GM12878 (cell line): ENCODE results near the gene ST6GALNAC3. TPM values are rescaled to one million over a fixed set of nuclear protein-coding genes. Genes with fewer than 3 reads are reported as not detected.

Experiments used
- ATAC-seq: fragments of 200-7000 bp; cut with Tn5 transposase; 3 replicates; pipeline ENCODE4 v1.9.1; 2020; ENCODE audit warnings: mild to moderate bottlenecking, moderate library complexity
- BruUV-seq: library from RNA; stranded (reverse); fragments of 400-500 nt; replicated peaks from 2 replicates; lab custom pipeline; 2021; lab: Mats Ljungman, UMichigan
- CTCF ChIA-PET: fragments of 300-600 bp; sonication (Branson Sonifier 250); formaldehyde crosslinking; extraction: SDS; loops from one replicate; lab custom pipeline; 2021; ENCODE audit warnings: inconsistent platforms; lab: Yijun Ruan, JAX
- POLR2A ChIA-PET: fragments of 350-600 bp; formaldehyde crosslinking; extraction: SDS; loops from one replicate; lab custom pipeline; 2021; ENCODE audit warnings: inconsistent platforms; lab: Charles Lee
- RAD21 ChIA-PET: fragments of 300-600 bp; sonication (Branson Sonifier 250); formaldehyde crosslinking; loops from one replicate; lab custom pipeline; 2023; ENCODE audit warnings: antibody characterized with exemption; ENCODE audit not compliant: unreplicated experiment; lab: Charles Lee
- SMC1A ChIA-PET: fragments of 300-600 bp; sonication (Branson Sonifier 250); formaldehyde crosslinking; loops from one replicate; lab custom pipeline; 2023; ENCODE audit not compliant: unreplicated experiment, uncharacterized antibody; lab: Charles Lee
- DNase-seq: peaks from one replicate; pipeline ENCODE4 v3.0.0-alpha.2; 2011; ENCODE audit warnings: low read depth, low spot score
- FAIRE-seq: peaks from 3 replicates; lab custom pipeline; 2011; peaks lifted over from hg19 to GRCh38; lab: Jason Lieb, UNC
- H2AFZ ChIP-seq: 2 replicates; pipeline ENCODE4 v1.6.0; 2011; ENCODE audit warnings: low read depth, low read length, control low read depth; ENCODE audit not compliant: control insufficient read depth
- H3K27ac ChIP-seq: 2 replicates; pipeline ENCODE4 v1.5.1; 2011; ENCODE audit warnings: control low read depth; ENCODE audit not compliant: control insufficient read depth, insufficient read depth
- H3K27me3 ChIP-seq, 2 experiments: replicated peaks in 1 of 2; 2 replicates each; pipeline versions ENCODE4 v1.6.0 to v1.6.1; 2011; ENCODE audit warnings: low read length in 1 of 2; ENCODE audit not compliant: control insufficient read depth in 2 of 2, insufficient read depth in 2 of 2
- H3K36me3 ChIP-seq, 2 experiments: 2 replicates each; pipeline ENCODE4 v1.5.1; 2011; ENCODE audit warnings: low read length in 1 of 2; ENCODE audit not compliant: control insufficient read depth in 2 of 2, insufficient read depth in 2 of 2
- H3K4me1 ChIP-seq: 2 replicates; pipeline ENCODE4 v1.6.1; 2011; ENCODE audit warnings: mild to moderate bottlenecking, low read length, moderate library complexity, mixed read lengths; ENCODE audit not compliant: control insufficient read depth, insufficient read depth
- H3K4me2 ChIP-seq: 2 replicates; pipeline ENCODE4 v1.6.0; 2011; ENCODE audit warnings: control low read depth; ENCODE audit not compliant: control insufficient read depth, insufficient read depth
- H3K4me3 ChIP-seq: fragments of 200-600 bp; sonication (generic); 2 replicates; pipeline ENCODE4 v1.5.1; 2016
- H3K79me2 ChIP-seq: 2 replicates; pipeline ENCODE4 v1.6.0; 2011; ENCODE audit warnings: low read length; ENCODE audit not compliant: control insufficient read depth, insufficient read depth
- H3K9ac ChIP-seq: 2 replicates; pipeline ENCODE4 v1.8.0; 2011; ENCODE audit warnings: low read length, control low read depth, mixed read lengths; ENCODE audit not compliant: control insufficient read depth, insufficient read depth
- H3K9me3 ChIP-seq: replicated peaks from 3 replicates; pipeline ENCODE4 v1.5.1; 2011; ENCODE audit warnings: mild to moderate bottlenecking, low read length; ENCODE audit not compliant: control insufficient read depth, insufficient read depth
- H4K20me1 ChIP-seq: 2 replicates; pipeline ENCODE4 v1.6.0; 2011; ENCODE audit not compliant: control insufficient read depth, insufficient read depth
- BHLHE40 ChIP-seq, 2 experiments: fragments of 450-650 bp in 1 of 2; IDR thresholded peaks; 2 replicates each; pipeline ENCODE4 v1.6.1; 2011 to 2017; ENCODE audit warnings: low read depth in 2 of 2, borderline replicate concordance in 1 of 2, improper control_type of control experiment in 1 of 2, low read length in 1 of 2, mild to moderate bottlenecking in 1 of 2
- BMI1 ChIP-seq: fragments of 450-650 bp; IDR thresholded peaks from 2 replicates; pipeline ENCODE4 v1.6.1; 2016; ENCODE audit warnings: mild to moderate bottlenecking, moderate library complexity, borderline replicate concordance
- CBX3 ChIP-seq: fragments of 200-600 bp; sonication (generic); IDR thresholded peaks from 2 replicates; pipeline ENCODE4 v1.6.1; 2016; ENCODE audit warnings: low read depth, borderline replicate concordance
- ETV6 ChIP-seq, 2 experiments: fragments of 450-650 bp in 1 of 2; IDR thresholded peaks in 1 of 2; conservative IDR thresholded peaks in 1 of 2; 2 replicates each; pipeline ENCODE4 v1.6.1; 2014; ENCODE audit warnings: antibody characterized with exemption in 1 of 2, borderline replicate concordance in 1 of 2, low read depth in 1 of 2, mild to moderate bottlenecking in 1 of 2, moderate library complexity in 1 of 2
- IKZF2 ChIP-seq, 2 experiments: fragments of 450-650 bp; IDR thresholded peaks; 2 replicates each; pipeline ENCODE4 v1.6.1; 2017; ENCODE audit warnings: mild to moderate bottlenecking in 2 of 2, moderate library complexity in 2 of 2
- JUNB ChIP-seq: IDR thresholded peaks from 2 replicates; pipeline ENCODE4 v1.6.1; 2016; ENCODE audit warnings: antibody characterized with exemption, mild to moderate bottlenecking
- TCF3 ChIP-seq: IDR thresholded peaks from 2 replicates; pipeline ENCODE4 v1.6.1; 2012; ENCODE audit warnings: low read depth, mild to moderate bottlenecking, low read length, borderline replicate concordance; ENCODE audit not compliant: insufficient read depth
- in situ Hi-C: fragments of 300-500 bp; cut with MboI; formaldehyde crosslinking; loops from 9 replicates; pipeline ENCODE4 v1.14.3; 2018; ENCODE audit warnings: mixed read lengths
- intact Hi-C: fragments of 100-400 bp; cut with micrococcal nuclease; formaldehyde crosslinking; loops from one replicate; pipeline ENCODE4 v1.14.2; 2022; ENCODE audit not compliant: unreplicated experiment
- polyA plus RNA-seq, 11 experiments: library from polyadenylated mRNA; depleted of rRNA in 4 of 11; unstranded in 6 of 11; stranded (reverse) in 5 of 11; fragments of >200 nt; fragmentation: Nextera tagmentation in 4 of 11; fragmentation: Illumina TruSeq in 1 of 11; extraction: Ambion mirVana in 4 of 11; extraction: Trizol in 1 of 11; gene quantifications; 1 replicate in 1 of 11; 2 replicates in 10 of 11; pipeline versions ENCODE4 v1.2.1 to v1.2.3, GENCODE V29; 2011 to 2016; ENCODE audit warnings: inconsistent platforms in 2 of 11, missing spikeins in 2 of 11, low read depth in 1 of 11
- total RNA-seq, 4 experiments: library from RNA; depleted of rRNA in 3 of 4; stranded (reverse); fragments of >200 nt in 3 of 4; fragmentation: Illumina TruSeq in 1 of 4; extraction: Trizol in 1 of 4; gene quantifications; 2 replicates each; pipeline versions ENCODE4 v1.2.1 to v1.2.3, GENCODE V29; 2013 to 2021
- TF ChIP-seq, protein P1 (sequence below): fragments of 450-650 bp; IDR thresholded peaks from 2 replicates; pipeline ENCODE4 v1.6.1; 2017; ENCODE audit warnings: mild to moderate bottlenecking, low read depth, inconsistent platforms; ENCODE audit not compliant: poor library complexity, severe bottlenecking
- TF ChIP-seq, protein P2 (sequence below): IDR thresholded peaks from 2 replicates; pipeline ENCODE4 v1.6.1; 2011; ENCODE audit warnings: low read depth, mild to moderate bottlenecking, low read length, moderate library complexity, borderline replicate concordance; ENCODE audit errors: extremely low read depth
- TF ChIP-seq, protein P3 (sequence below): fragments of 450-650 bp; conservative IDR thresholded peaks from 2 replicates; pipeline ENCODE4 v1.6.1; 2017; ENCODE audit warnings: mild to moderate bottlenecking, moderate library complexity
- TF ChIP-seq, protein P4 (sequence below): fragments of 450-650 bp; IDR thresholded peaks from 2 replicates; pipeline ENCODE4 v1.6.1; 2017; ENCODE audit warnings: mild to moderate bottlenecking, moderate library complexity
- TF ChIP-seq, protein P5 (sequence below): IDR thresholded peaks from 2 replicates; pipeline ENCODE4 v1.6.1; 2011; ENCODE audit warnings: low read depth, low read length, improper control_type of control experiment, borderline replicate concordance

The ST6GALNAC3 gene
- total and polyA plus RNA-seq, 10 of the 15 experiments (the other 5 are each of a cell fraction or from before 2014, with no cell fraction given): 0.04 to 0.68 (median 0.18) TPM; not detected in 3

DNA sequence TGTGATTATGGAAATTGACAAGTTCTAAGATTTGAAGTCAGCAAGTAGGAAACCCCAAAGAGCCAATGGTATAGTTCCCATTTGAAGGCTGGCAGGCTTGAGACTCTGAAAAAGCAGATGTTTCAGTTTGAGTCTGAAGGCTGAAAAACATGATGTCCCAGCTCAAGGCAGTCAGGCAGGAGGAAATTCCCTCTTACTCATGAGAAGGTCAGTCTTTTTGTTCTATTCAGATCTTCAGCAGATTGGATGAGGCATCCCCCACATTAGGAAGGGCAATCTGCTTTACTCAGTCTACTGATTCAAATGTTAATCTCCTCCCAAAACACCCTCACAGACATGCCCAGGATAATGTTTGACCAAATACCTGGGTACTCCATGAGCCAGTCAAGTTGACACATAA is 420.3 kb downstream of the ST6GALNAC3 start:
- in situ Hi-C loops: no loop called here
- TF ChIP-seq, protein P1, sequence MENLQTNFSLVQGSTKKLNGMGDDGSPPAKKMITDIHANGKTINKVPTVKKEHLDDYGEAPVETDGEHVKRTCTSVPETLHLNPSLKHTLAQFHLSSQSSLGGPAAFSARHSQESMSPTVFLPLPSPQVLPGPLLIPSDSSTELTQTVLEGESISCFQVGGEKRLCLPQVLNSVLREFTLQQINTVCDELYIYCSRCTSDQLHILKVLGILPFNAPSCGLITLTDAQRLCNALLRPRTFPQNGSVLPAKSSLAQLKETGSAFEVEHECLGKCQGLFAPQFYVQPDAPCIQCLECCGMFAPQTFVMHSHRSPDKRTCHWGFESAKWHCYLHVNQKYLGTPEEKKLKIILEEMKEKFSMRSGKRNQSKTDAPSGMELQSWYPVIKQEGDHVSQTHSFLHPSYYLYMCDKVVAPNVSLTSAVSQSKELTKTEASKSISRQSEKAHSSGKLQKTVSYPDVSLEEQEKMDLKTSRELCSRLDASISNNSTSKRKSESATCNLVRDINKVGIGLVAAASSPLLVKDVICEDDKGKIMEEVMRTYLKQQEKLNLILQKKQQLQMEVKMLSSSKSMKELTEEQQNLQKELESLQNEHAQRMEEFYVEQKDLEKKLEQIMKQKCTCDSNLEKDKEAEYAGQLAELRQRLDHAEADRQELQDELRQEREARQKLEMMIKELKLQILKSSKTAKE: no peak
- TF ChIP-seq TCF3 (no peak), CBX3 (no peak), BHLHE40 (IDR thresholded peaks at IDR 0.05; ENCODE audit: borderline replicate concordance in 1 of 2, low read depth in 2 of 2, low read length in 1 of 2) (0 out of 4 replicates have a peak, but pooled peaks of 1 of the 2 experiments have one; percentile 11), BMI1 (no peak), ETV6 (conservative IDR thresholded peaks at IDR 0.05 in 1 of 2, IDR thresholded peaks at IDR 0.05 in 1 of 2; ENCODE audit: borderline replicate concordance in 1 of 2, low read depth in 1 of 2) (peak in 1 of 2 experiments; percentile 23; a peak in 1 of 4 replicates), IKZF2 (IDR thresholded peaks at IDR 0.05) (peak; percentile 24 to 46; a peak in 1 of 4 replicates), JUNB (peak; percentile 49)
- TF ChIP-seq, protein P2, sequence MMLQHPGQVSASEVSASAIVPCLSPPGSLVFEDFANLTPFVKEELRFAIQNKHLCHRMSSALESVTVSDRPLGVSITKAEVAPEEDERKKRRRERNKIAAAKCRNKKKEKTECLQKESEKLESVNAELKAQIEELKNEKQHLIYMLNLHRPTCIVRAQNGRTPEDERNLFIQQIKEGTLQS: no peak
- TF ChIP-seq, protein P3, sequence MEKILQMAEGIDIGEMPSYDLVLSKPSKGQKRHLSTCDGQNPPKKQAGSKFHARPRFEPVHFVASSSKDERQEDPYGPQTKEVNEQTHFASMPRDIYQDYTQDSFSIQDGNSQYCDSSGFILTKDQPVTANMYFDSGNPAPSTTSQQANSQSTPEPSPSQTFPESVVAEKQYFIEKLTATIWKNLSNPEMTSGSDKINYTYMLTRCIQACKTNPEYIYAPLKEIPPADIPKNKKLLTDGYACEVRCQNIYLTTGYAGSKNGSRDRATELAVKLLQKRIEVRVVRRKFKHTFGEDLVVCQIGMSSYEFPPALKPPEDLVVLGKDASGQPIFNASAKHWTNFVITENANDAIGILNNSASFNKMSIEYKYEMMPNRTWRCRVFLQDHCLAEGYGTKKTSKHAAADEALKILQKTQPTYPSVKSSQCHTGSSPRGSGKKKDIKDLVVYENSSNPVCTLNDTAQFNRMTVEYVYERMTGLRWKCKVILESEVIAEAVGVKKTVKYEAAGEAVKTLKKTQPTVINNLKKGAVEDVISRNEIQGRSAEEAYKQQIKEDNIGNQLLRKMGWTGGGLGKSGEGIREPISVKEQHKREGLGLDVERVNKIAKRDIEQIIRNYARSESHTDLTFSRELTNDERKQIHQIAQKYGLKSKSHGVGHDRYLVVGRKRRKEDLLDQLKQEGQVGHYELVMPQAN: no peak
- TF ChIP-seq, protein P4, sequence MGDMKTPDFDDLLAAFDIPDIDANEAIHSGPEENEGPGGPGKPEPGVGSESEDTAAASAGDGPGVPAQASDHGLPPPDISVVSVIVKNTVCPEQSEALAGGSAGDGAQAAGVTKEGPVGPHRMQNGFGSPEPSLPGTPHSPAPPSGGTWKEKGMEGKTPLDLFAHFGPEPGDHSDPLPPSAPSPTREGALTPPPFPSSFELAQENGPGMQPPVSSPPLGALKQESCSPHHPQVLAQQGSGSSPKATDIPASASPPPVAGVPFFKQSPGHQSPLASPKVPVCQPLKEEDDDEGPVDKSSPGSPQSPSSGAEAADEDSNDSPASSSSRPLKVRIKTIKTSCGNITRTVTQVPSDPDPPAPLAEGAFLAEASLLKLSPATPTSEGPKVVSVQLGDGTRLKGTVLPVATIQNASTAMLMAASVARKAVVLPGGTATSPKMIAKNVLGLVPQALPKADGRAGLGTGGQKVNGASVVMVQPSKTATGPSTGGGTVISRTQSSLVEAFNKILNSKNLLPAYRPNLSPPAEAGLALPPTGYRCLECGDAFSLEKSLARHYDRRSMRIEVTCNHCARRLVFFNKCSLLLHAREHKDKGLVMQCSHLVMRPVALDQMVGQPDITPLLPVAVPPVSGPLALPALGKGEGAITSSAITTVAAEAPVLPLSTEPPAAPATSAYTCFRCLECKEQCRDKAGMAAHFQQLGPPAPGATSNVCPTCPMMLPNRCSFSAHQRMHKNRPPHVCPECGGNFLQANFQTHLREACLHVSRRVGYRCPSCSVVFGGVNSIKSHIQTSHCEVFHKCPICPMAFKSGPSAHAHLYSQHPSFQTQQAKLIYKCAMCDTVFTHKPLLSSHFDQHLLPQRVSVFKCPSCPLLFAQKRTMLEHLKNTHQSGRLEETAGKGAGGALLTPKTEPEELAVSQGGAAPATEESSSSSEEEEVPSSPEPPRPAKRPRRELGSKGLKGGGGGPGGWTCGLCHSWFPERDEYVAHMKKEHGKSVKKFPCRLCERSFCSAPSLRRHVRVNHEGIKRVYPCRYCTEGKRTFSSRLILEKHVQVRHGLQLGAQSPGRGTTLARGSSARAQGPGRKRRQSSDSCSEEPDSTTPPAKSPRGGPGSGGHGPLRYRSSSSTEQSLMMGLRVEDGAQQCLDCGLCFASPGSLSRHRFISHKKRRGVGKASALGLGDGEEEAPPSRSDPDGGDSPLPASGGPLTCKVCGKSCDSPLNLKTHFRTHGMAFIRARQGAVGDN: peak; percentile 20; the same call in 1 of the 2 replicates
- TF ChIP-seq, protein P5, sequence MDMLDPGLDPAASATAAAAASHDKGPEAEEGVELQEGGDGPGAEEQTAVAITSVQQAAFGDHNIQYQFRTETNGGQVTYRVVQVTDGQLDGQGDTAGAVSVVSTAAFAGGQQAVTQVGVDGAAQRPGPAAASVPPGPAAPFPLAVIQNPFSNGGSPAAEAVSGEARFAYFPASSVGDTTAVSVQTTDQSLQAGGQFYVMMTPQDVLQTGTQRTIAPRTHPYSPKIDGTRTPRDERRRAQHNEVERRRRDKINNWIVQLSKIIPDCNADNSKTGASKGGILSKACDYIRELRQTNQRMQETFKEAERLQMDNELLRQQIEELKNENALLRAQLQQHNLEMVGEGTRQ: no peak

More for the DNA sequence above, 420.3 kb downstream of the ST6GALNAC3 start:
- FAIRE-seq (peak; percentile 75), DNase-seq (peak; percentile 45), ATAC-seq (peak; percentile 96)
- Histone ChIP-seq H3K4me1 (no peaks in the 10 kb centered on the region), H4K20me1 (no peaks in the 10 kb centered on the region), H3K36me3 (no peaks in the 10 kb centered on the region), H2AFZ (no peak overlapping the region), H3K9ac (no peak overlapping the region), H3K4me3 (no peak overlapping the region), H3K4me2 (no peak overlapping the region), H3K9me3 (no peaks in the 10 kb centered on the region), H3K27ac (no peak overlapping the region), H3K79me2 (no peaks in the 10 kb centered on the region), H3K27me3 (no peaks in the 10 kb centered on the region)
- POLR2A ChIA-PET: no interaction called here
- CTCF ChIA-PET: no interaction called here
- BruUV-seq: no TSS peak
- SMC1A ChIA-PET: no interaction called here
- RAD21 ChIA-PET: no interaction called here
- intact Hi-C loops: no loop called here
